ENCODE data around the gene BACE1-AS.

GRCh38 chr11:117284053-117284452, 7.1 kb upstream of the BACE1-AS start:
- TF ChIP-seq, protein P1, sequence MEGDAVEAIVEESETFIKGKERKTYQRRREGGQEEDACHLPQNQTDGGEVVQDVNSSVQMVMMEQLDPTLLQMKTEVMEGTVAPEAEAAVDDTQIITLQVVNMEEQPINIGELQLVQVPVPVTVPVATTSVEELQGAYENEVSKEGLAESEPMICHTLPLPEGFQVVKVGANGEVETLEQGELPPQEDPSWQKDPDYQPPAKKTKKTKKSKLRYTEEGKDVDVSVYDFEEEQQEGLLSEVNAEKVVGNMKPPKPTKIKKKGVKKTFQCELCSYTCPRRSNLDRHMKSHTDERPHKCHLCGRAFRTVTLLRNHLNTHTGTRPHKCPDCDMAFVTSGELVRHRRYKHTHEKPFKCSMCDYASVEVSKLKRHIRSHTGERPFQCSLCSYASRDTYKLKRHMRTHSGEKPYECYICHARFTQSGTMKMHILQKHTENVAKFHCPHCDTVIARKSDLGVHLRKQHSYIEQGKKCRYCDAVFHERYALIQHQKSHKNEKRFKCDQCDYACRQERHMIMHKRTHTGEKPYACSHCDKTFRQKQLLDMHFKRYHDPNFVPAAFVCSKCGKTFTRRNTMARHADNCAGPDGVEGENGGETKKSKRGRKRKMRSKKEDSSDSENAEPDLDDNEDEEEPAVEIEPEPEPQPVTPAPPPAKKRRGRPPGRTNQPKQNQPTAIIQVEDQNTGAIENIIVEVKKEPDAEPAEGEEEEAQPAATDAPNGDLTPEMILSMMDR (IDR thresholded peaks at IDR 0.05): no peak
- no peak for TF ChIP-seq POLR2A (IDR thresholded peaks at IDR 0.05)

Data from uterus (tissue), 2 donors.